Right lobe of liver (tissue), 4 donors: ENCODE results near the gene EIF1AD.

Experiments used
- POLR2A ChIP-seq: fragments of 450-650 bp; IDR thresholded peaks from one replicate; pipeline ENCODE4 v1.6.1; 2017; ENCODE audit warnings: antibody characterized with exemption, mild to moderate bottlenecking
- TF ChIP-seq, protein P1 (sequence below), 4 donors: fragments of 200-600 bp in 3 of 4; fragments of 450-650 bp in 1 of 4; IDR thresholded peaks; one replicate each; pipeline versions ENCODE4 v1.5.1 to v1.8.0; 2016 to 2022; ENCODE audit warnings: antibody characterized with exemption in 4 of 4, mild to moderate bottlenecking in 2 of 4
- donor health status: DM: no; HTN: no; CAD: no.
- donor health status: DM: no; HTN: no; CAD: no.
- donor health status: DM: no; HTN: yes; CAD: no.

DNA sequence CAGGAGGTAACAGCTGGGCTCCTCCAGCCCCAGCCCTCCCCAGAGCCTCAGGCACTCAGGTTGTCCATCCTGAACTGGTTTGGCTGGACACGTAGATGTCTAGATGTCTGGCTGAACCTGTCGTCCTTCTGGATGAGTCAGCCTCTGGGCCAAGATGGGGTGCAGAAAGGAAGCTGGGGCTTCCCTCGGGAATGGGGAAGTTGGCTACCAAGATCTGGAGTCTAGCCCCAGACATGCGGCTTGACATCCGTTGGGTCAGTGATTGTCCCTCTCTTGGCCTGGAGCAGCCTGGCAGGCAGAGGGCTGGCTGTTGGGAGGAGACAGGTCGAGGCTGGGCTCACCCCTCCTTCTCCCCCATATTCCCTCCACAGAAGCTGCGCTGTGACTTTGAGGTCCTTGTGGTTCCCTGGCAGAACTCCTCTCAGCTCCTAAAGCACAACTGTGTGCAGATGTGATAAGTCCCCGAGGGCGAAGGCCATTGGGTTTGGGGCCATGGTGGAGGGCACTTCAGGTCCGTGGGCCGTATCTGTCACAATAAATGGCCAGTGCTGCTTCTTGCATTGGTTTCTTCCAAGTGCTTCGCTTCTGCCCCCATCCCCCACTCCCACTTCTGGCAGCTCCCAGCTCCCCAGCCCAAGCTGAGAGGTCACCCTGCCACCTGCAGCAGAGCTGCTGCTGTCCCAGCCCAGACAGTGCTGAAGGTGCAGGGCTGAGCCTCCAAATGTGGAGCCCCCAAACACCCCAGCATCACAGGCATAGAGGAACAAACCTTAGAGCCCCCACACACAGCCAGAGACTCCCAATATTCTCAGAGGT lies 11.2 kb upstream of the EIF1AD start:
- no peak for TF ChIP-seq POLR2A
- TF ChIP-seq, protein P1, sequence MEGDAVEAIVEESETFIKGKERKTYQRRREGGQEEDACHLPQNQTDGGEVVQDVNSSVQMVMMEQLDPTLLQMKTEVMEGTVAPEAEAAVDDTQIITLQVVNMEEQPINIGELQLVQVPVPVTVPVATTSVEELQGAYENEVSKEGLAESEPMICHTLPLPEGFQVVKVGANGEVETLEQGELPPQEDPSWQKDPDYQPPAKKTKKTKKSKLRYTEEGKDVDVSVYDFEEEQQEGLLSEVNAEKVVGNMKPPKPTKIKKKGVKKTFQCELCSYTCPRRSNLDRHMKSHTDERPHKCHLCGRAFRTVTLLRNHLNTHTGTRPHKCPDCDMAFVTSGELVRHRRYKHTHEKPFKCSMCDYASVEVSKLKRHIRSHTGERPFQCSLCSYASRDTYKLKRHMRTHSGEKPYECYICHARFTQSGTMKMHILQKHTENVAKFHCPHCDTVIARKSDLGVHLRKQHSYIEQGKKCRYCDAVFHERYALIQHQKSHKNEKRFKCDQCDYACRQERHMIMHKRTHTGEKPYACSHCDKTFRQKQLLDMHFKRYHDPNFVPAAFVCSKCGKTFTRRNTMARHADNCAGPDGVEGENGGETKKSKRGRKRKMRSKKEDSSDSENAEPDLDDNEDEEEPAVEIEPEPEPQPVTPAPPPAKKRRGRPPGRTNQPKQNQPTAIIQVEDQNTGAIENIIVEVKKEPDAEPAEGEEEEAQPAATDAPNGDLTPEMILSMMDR (IDR thresholded peaks at IDR 0.05) = no peak
